HG03060 (cell line): ENCODE results near the gene SRGAP3.
A peak's percentile ranks its signal among the peaks of the same experiment; 100 is the strongest.

Source experiments
- ATAC-seq: cut with Tn5 transposase; IDR thresholded peaks from one replicate; pipeline ENCODE4 v1.9.1; 2021; ENCODE audit warnings: low read depth, moderate number of reproducible peaks; ENCODE audit not compliant: unreplicated experiment

Gene SRGAP3

GRCh38 chr3:8954938-8955763, 294.3 kb downstream of the SRGAP3 start:
- ATAC-seq: peak; percentile 91

DNA sequence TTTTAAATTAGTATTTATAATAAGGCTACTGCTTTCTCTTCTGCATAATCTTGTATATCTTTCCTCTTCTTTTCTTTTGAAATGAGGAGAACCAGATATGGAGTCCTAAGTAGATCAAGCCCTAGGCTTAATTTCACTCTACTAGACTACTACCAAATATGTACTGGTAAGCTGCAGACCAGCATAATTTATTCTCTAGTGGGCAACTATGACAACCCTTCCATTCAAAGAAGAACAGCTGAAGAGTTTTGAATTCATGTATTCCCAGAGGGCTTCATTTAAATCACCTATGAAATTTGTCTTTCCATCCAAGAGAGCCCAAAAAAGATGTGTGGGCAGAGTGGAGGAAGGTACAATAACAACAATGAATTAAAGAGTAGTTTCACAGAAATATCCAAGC, 296.1 kb downstream of the SRGAP3 start:
- ATAC-seq: no peak

DNA sequence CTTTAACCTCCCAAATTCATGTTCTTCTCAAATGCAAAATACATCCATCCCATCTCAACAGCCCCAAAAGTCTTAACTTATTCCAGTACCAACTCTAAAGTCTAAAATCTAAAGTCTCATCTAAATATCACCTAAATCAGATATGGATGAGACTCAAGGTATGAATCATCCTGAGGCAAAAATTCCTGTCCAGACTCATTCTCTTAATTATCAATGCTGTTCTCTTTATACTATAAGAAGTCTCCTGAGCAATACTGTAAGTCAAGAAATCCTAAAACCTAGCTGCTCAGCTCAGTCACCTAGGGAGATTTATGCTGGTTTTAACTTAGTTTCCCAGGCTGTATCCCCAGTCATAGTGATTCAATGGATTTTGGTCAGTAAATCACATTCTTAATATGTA, 297.3 kb downstream of the SRGAP3 start:
- ATAC-seq: no peak

- ATAC-seq: no peak
Measured at GRCh38 chr3:8945890-8946600, 303.4 kb downstream of the SRGAP3 start.

GRCh38 chr3:8942746-8943488, 306.5 kb downstream of the SRGAP3 start:
- ATAC-seq: no peak

- ATAC-seq: no peak
Measured at GRCh38 chr3:8942115-8942514, 307.3 kb downstream of the SRGAP3 start.

DNA sequence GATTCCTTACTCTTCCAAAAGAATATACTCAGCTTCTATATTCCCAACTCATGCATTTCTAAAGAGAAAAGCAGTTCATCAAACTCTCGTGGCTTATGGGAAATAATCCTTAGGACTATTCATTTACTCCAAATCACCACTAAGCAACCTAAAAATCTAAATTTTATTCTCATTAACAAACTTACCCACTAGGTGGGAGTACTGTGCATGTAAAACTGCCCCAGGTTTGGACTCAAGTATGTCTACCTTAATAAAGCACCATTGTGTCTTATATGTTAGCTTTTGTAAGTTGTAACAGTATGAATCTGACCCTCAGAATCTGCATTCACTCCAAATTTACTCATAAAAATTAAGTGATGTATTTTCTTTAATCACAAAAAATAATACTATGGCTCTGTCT, 311.4 kb downstream of the SRGAP3 start:
- ATAC-seq: no peak

- no peak for ATAC-seq
Measured at GRCh38 chr3:8937064-8938020, 312.1 kb downstream of the SRGAP3 start.

GRCh38 chr3:8932507-8932906, 316.9 kb downstream of the SRGAP3 start:
- ATAC-seq: no peak

- ATAC-seq: no peak
Measured at GRCh38 chr3:8931342-8931741, 318.1 kb downstream of the SRGAP3 start.
